ENCODE measurements around the gene KCNK5.

KCNK5 gene

GRCh38 chr6:39223061-39223460, 6.2 kb downstream of the KCNK5 start:
- H4K20me1 ChIP-seq: no peaks in the 10 kb centered on the region
- H3K36me3 ChIP-seq: no peaks in the 10 kb centered on the region
- peaks cover 8 to 17% (median 10%) of the 10 kb centered on the region in 11 experiments for H3K27me3 ChIP-seq
- no peak overlapping the region for H3K4me3 ChIP-seq
- TF ChIP-seq Cebpa-rat (IDR thresholded peaks at IDR 0.05): no peak
- peak overlapping the region in 6 of 11 experiments; percentile 1 to 40 (median 26); a peak in 5 of 22 replicates for H3K4me2 ChIP-seq
- no peak overlapping the region for H3K27ac ChIP-seq
- peaks cover 0 to 27% (median 16%) of the 10 kb centered on the region in 10 experiments; a peak in 14 of 20 replicates for H3K4me1 ChIP-seq
- no peak overlapping the region for H3K9ac ChIP-seq
- peaks cover 0 to 13% (median 7%) of the 10 kb centered on the region in 11 experiments; a peak in 12 of 22 replicates for H3K9me3 ChIP-seq (replicated peaks in 1 of 11)

- no peak for TF ChIP-seq Cebpa-rat (IDR thresholded peaks at IDR 0.05)
- Histone ChIP-seq H3K4me3 (no peak overlapping the region), H3K9ac (no peak overlapping the region)
Measured at GRCh38 chr6:39221779-39222641, 7.3 kb downstream of the KCNK5 start.

GRCh38 chr6:39221115-39221514, 8.2 kb downstream of the KCNK5 start:
- H3K4me1 ChIP-seq: peaks cover 0 to 21% (median 12%) of the 10 kb centered on the region in 10 experiments; a peak in 14 of 20 replicates
- no peak overlapping the region for H3K4me3 ChIP-seq
- TF ChIP-seq Cebpa-rat (IDR thresholded peaks at IDR 0.05): no peak
- no peak overlapping the region for H3K4me2 ChIP-seq
- H3K27ac ChIP-seq: no peak overlapping the region
- peaks cover 0 to 13% (median 0%) of the 10 kb centered on the region in 11 experiments; a peak in 4 of 22 replicates for H3K9me3 ChIP-seq (replicated peaks in 1 of 11)
- H3K36me3 ChIP-seq: no peaks in the 10 kb centered on the region
- no peak overlapping the region for H3K9ac ChIP-seq
- no peaks in the 10 kb centered on the region for H4K20me1 ChIP-seq
- no peaks in the 10 kb centered on the region for H3K27me3 ChIP-seq

More at GRCh38 chr6:39221779-39222641, 7.3 kb downstream of the KCNK5 start:
- H3K9me3 ChIP-seq (replicated peaks in 1 of 11): peaks cover 0 to 13% (median 0%) of the 10 kb centered on the region in 11 experiments; a peak in 4 of 22 replicates
- no peaks in the 10 kb centered on the region for H4K20me1 ChIP-seq
- H3K4me2 ChIP-seq: no peak overlapping the region
- peaks cover 0 to 27% (median 16%) of the 10 kb centered on the region in 10 experiments; a peak in 14 of 20 replicates for H3K4me1 ChIP-seq
- H3K27me3 ChIP-seq: peaks cover 0 to 6% (median 0%) of the 10 kb centered on the region in 11 experiments; a peak in 6 of 22 replicates
- no peak overlapping the region for H3K27ac ChIP-seq
- H3K36me3 ChIP-seq: no peaks in the 10 kb centered on the region

- Histone ChIP-seq H3K4me1 (peaks cover 0 to 17% (median 12%) of the 10 kb centered on the region in 10 experiments; a peak in 15 of 20 replicates), H3K36me3 (no peaks in the 10 kb centered on the region), H3K27me3 (no peaks in the 10 kb centered on the region), H3K4me2 (peak overlapping the region in 6 of 11 experiments; percentile 0 to 35 (median 19); a peak in 5 of 22 replicates), H4K20me1 (no peaks in the 10 kb centered on the region), H3K9ac (no peak overlapping the region), H3K9me3 (replicated peaks in 1 of 11) (peaks cover 0 to 13% (median 0%) of the 10 kb centered on the region in 11 experiments; a peak in 4 of 22 replicates), H3K4me3 (no peak overlapping the region), H3K27ac (no peak overlapping the region)
- TF ChIP-seq Cebpa-rat (IDR thresholded peaks at IDR 0.05): no peak
Measured at GRCh38 chr6:39218868-39219567, 10.3 kb downstream of the KCNK5 start.

- no peak for TF ChIP-seq Cebpa-rat (IDR thresholded peaks at IDR 0.05)
- Histone ChIP-seq H3K9me3 (replicated peaks in 1 of 11) (peaks cover 0 to 6% (median 0%) of the 10 kb centered on the region in 11 experiments; a peak in 4 of 22 replicates), H3K36me3 (no peaks in the 10 kb centered on the region), H3K4me2 (no peak overlapping the region), H3K9ac (no peak overlapping the region), H3K27me3 (no peaks in the 10 kb centered on the region), H4K20me1 (no peaks in the 10 kb centered on the region), H3K27ac (no peak overlapping the region), H3K4me3 (no peak overlapping the region), H3K4me1 (peaks cover 0 to 31% (median 12%) of the 10 kb centered on the region in 10 experiments; a peak in 15 of 20 replicates)
Measured at GRCh38 chr6:39217177-39217864, 12.0 kb downstream of the KCNK5 start.

GRCh38 chr6:39215640-39216158, 13.6 kb downstream of the KCNK5 start:
- peak overlapping the region in 2 of 11 experiments; percentile 15 to 33; a peak in 1 of 22 replicates for H3K4me2 ChIP-seq
- TF ChIP-seq Cebpa-rat (IDR thresholded peaks at IDR 0.05): no peak
- H4K20me1 ChIP-seq: no peaks in the 10 kb centered on the region
- H3K9me3 ChIP-seq (replicated peaks in 1 of 11): no peaks in the 10 kb centered on the region
- H3K36me3 ChIP-seq: no peaks in the 10 kb centered on the region
- H3K27me3 ChIP-seq: no peaks in the 10 kb centered on the region
- peaks cover 5 to 35% (median 14%) of the 10 kb centered on the region in 10 experiments; a peak in 18 of 20 replicates for H3K4me1 ChIP-seq
- H3K4me3 ChIP-seq: no peak overlapping the region
- H3K9ac ChIP-seq: no peak overlapping the region
- H3K27ac ChIP-seq: no peak overlapping the region

- H3K4me3 ChIP-seq: no peak overlapping the region
- TF ChIP-seq Cebpa-rat (IDR thresholded peaks at IDR 0.05): no peak
- H4K20me1 ChIP-seq: no peaks in the 10 kb centered on the region
- no peak overlapping the region for H3K9ac ChIP-seq
- peaks cover 11 to 42% (median 21%) of the 10 kb centered on the region in 10 experiments for H3K4me1 ChIP-seq
- no peaks in the 10 kb centered on the region for H3K9me3 ChIP-seq (replicated peaks in 1 of 11)
- H3K27ac ChIP-seq: no peak overlapping the region
- H3K27me3 ChIP-seq: no peaks in the 10 kb centered on the region
- peak overlapping the region in 4 of 11 experiments; percentile 14 to 33 (median 16); a peak in 2 of 22 replicates for H3K4me2 ChIP-seq
- H3K36me3 ChIP-seq: no peaks in the 10 kb centered on the region
Measured at GRCh38 chr6:39214846-39215639, 14.2 kb downstream of the KCNK5 start.

Measured in BLaER1 treated with 17β-estradiol and CSF1 and Interleukin-3, amounts not matched to agents 10 nM and 100 nM (cell line).